Tibial nerve (tissue), 4 donors: Measurements from ENCODE around the gene ZC2HC1C.

Experiments used
- EP300 ChIP-seq, 2 donors: sonication (generic); formaldehyde crosslinking; IDR thresholded peaks; one replicate each; pipeline ENCODE4 v1.6.1; 2017; ENCODE audit warnings: antibody characterized with exemption in 2 of 2, mild to moderate bottlenecking in 1 of 2
- TF ChIP-seq, protein P1 (sequence below), 5 experiments: fragments of 200-600 bp in 3 of 5; fragments of 450-650 bp in 2 of 5; sonication (generic) in 3 of 5; IDR thresholded peaks; one replicate each; pipeline ENCODE4 v1.5.1; 2016 to 2019; ENCODE audit warnings: antibody characterized with exemption in 5 of 5, mild to moderate bottlenecking in 3 of 5, moderate library complexity in 2 of 5

DNA sequence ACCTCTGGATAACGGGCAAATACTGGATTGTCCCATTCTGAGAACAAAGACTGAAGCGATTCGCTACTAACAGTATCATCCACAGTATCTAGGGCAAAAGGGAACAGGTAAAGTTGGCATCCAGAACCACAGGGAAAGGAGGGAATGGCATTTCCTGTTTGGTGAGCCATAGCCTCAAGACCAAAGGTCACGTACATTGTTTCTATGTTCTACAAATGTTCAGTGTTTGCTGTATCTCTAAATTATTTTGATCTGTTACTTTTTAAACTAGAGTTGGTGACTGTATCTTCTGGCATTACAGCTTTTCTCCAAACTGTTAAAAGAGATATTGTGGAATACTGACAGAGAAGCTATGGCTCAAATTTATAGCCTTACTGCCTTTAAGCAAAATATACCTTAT, 27.8 kb upstream of the ZC2HC1C start:
- TF ChIP-seq, protein P1, sequence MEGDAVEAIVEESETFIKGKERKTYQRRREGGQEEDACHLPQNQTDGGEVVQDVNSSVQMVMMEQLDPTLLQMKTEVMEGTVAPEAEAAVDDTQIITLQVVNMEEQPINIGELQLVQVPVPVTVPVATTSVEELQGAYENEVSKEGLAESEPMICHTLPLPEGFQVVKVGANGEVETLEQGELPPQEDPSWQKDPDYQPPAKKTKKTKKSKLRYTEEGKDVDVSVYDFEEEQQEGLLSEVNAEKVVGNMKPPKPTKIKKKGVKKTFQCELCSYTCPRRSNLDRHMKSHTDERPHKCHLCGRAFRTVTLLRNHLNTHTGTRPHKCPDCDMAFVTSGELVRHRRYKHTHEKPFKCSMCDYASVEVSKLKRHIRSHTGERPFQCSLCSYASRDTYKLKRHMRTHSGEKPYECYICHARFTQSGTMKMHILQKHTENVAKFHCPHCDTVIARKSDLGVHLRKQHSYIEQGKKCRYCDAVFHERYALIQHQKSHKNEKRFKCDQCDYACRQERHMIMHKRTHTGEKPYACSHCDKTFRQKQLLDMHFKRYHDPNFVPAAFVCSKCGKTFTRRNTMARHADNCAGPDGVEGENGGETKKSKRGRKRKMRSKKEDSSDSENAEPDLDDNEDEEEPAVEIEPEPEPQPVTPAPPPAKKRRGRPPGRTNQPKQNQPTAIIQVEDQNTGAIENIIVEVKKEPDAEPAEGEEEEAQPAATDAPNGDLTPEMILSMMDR (IDR thresholded peaks at IDR 0.05) = no peak
- TF ChIP-seq EP300 (IDR thresholded peaks at IDR 0.05) = no peak
